CD8-positive, alpha-beta memory T cell (primary cell): Measurements from ENCODE around the gene MAT2A. TPM values are rescaled to one million over a fixed set of nuclear protein-coding genes. Genes with fewer than 3 reads are reported as not detected.
A peak's percentile ranks its signal among the peaks of the same experiment; 100 is the strongest.
"Not testable (repeated sequence)": the region's sequence is repeated elsewhere in the genome, so short reads cannot be mapped to it uniquely, and the experiment has no call there.

ENCODE experiments used
- CTCF ChIA-PET: fragments of 350-600 bp; sonication (Branson Sonifier 250); formaldehyde crosslinking; loops from one replicate; lab custom pipeline; 2021; ENCODE audit warnings: antibody characterized with exemption; lab: Charles Lee
- POLR2A ChIA-PET: fragments of 350-600 bp; sonication (Branson Sonifier 250); formaldehyde crosslinking; loops from one replicate; lab custom pipeline; 2021; ENCODE audit warnings: antibody characterized with exemption; lab: Charles Lee
- DNase-seq, 5 donors: peaks; one replicate each; pipeline versions ENCODE4 v3.0.0 to v3.0.0-alpha.2; 2020 to 2022; ENCODE audit warnings: mixed read lengths in 1 of 5
- H3K27ac ChIP-seq: one replicate; pipeline ENCODE4 v1.7.0; 2013; ENCODE audit warnings: low read depth, mild to moderate bottlenecking, low read length, moderate library complexity
- H3K27me3 ChIP-seq: 2 replicates; pipeline ENCODE4 v1.7.0; 2013; ENCODE audit warnings: low read length, mild to moderate bottlenecking; ENCODE audit not compliant: insufficient read depth, poor library complexity, severe bottlenecking
- H3K36me3 ChIP-seq: 2 replicates; pipeline ENCODE4 v1.7.0; 2013; ENCODE audit warnings: mild to moderate bottlenecking, low read length, moderate library complexity; ENCODE audit not compliant: insufficient read depth
- H3K4me1 ChIP-seq: 2 replicates; pipeline ENCODE4 v1.7.0; 2013; ENCODE audit warnings: mild to moderate bottlenecking, low read length, moderate library complexity; ENCODE audit not compliant: insufficient read depth
- H3K4me3 ChIP-seq: 2 replicates; pipeline ENCODE4 v1.7.0; 2013; ENCODE audit warnings: mild to moderate bottlenecking, low read length
- H3K9me3 ChIP-seq: 2 replicates; pipeline ENCODE4 v1.7.0; 2013; ENCODE audit warnings: mild to moderate bottlenecking, low read length
- H3K27ac Mint-ChIP-seq, 8 donors: one replicate each; pipeline ENCODE4 v1.8.0; 2020 to 2021; ENCODE audit warnings: mixed read lengths in 8 of 8, mild to moderate bottlenecking in 6 of 8, inconsistent platforms in 3 of 8, moderate library complexity in 3 of 8
- H3K27me3 Mint-ChIP-seq, 2 donors: one replicate each; pipeline ENCODE4 v1.8.0; 2020 to 2021; ENCODE audit warnings: mixed read lengths in 2 of 2, mild to moderate bottlenecking in 1 of 2, moderate library complexity in 1 of 2
- H3K36me3 Mint-ChIP-seq, 3 donors: one replicate each; pipeline ENCODE4 v1.8.0; 2020 to 2021; ENCODE audit warnings: mixed read lengths in 3 of 3, inconsistent platforms in 1 of 3, mild to moderate bottlenecking in 1 of 3
- H3K4me1 Mint-ChIP-seq, 3 donors: one replicate each; pipeline ENCODE4 v1.8.0; 2020 to 2021; ENCODE audit warnings: mixed read lengths in 3 of 3, inconsistent platforms in 1 of 3, mild to moderate bottlenecking in 1 of 3
- H3K4me3 Mint-ChIP-seq, 7 donors: one replicate each; pipeline ENCODE4 v1.8.0; 2020 to 2021; ENCODE audit warnings: mixed read lengths in 7 of 7, mild to moderate bottlenecking in 6 of 7, moderate library complexity in 4 of 7, inconsistent platforms in 2 of 7
- H3K9me3 Mint-ChIP-seq, 5 donors: one replicate each; pipeline ENCODE4 v1.8.0; 2020 to 2022; ENCODE audit warnings: mixed read lengths in 5 of 5, mild to moderate bottlenecking in 3 of 5, moderate library complexity in 2 of 5, inconsistent platforms in 1 of 5
- polyA plus RNA-seq: library from polyadenylated mRNA; unstranded; fragments of 300-500 nt; fragmentation: Illumina TruSeq; gene quantifications from one replicate; pipeline ENCODE4 v1.2.3, GENCODE V29; 2021
- total RNA-seq, 2 experiments: library from RNA; stranded (reverse); gene quantifications; one replicate each; pipeline ENCODE4 v1.2.3, GENCODE V29; 2021

MAT2A gene
- total and polyA plus RNA-seq, 3 experiments from 2014 or later = 121 to 376 (median 371) TPM

DNA sequence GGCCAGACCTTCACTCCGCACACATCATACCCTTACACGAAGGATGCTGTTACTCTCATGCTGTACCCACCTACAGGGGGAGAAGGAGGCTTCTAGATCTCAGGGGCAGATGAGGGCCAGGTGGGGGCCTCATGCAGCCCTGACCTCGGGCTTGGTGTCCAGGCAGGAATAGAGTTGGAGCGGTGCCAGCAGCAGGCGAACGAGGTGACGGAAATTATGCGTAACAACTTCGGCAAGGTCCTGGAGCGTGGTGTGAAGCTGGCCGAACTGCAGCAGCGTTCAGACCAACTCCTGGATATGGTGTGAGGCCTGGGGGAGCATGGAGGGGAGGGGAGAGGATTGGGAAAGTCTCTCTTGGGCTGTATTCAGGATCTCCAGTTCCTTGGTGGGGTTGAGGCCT, 52.6 kb downstream of the MAT2A start:
- peak overlapping the region in 2 of 8 donors; percentile 7 to 66 for H3K27ac Mint-ChIP-seq
- no peaks in the 10 kb centered on the region for H3K27me3 Mint-ChIP-seq
- DNase-seq = no peak
- no peaks in the 10 kb centered on the region for H3K27me3 ChIP-seq
- no peaks in the 10 kb centered on the region for H3K9me3 ChIP-seq
- peaks cover 38 to 44% (median 41%) of the 10 kb centered on the region in 3 donors for H3K4me1 Mint-ChIP-seq
- H3K9me3 Mint-ChIP-seq = no peaks in the 10 kb centered on the region
- H3K36me3 Mint-ChIP-seq = peaks cover 0 to 13% (median 0%) of the 10 kb centered on the region in 3 donors
- peaks cover 26% of the 10 kb centered on the region for H3K4me1 ChIP-seq
- peak overlapping the region in 1 of 7 donors; percentile 76 for H3K4me3 Mint-ChIP-seq
- no peak overlapping the region for H3K27ac ChIP-seq
- ChIA-PET CTCF (no interaction called here), POLR2A (no interaction called here)
- H3K4me3 ChIP-seq = no peak overlapping the region
- H3K36me3 ChIP-seq = no peaks in the 10 kb centered on the region

DNA sequence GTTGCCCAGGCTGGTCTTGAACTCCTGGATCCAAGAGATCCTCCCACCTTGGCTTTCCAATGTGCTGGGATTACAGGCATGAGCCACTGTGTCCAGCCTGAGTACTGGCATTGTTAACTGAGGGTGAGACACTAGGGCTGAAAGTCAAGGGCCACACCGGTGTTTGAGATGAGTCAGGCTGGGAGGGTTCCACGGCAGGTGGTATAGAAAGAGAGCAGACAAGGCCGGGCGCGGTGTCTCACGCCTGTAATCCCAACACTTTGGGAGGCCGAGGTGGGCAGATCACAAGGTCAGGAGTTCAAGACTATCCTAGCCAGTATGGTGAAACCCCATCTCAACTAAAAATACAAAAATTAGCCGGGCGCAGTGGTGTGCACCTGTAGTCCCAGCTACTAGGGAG, 53.3 kb downstream of the MAT2A start:
- Mint-ChIP-seq H3K36me3 (peaks cover 0 to 20% (median 0%) of the 10 kb centered on the region in 3 donors), H3K4me1 (peaks cover 44 to 50% (median 47%) of the 10 kb centered on the region in 3 donors), H3K27ac (peak overlapping the region in 3 of 8 donors; percentile 29 to 83 (median 58)), H3K4me3 (peak overlapping the region in 2 of 7 donors; percentile 68 to 76)
- H3K36me3 ChIP-seq, H3K27ac ChIP-seq, H3K27me3 Mint-ChIP-seq, H3K9me3 ChIP-seq, DNase-seq, H3K27me3 ChIP-seq, H3K4me3 ChIP-seq, H3K9me3 Mint-ChIP-seq, POLR2A ChIA-PET: not testable (repeated sequence)
- CTCF ChIA-PET = interaction anchor here (0.6 to 1.2 kb wide), 2 partner anchors 9 to 30 kb away, joined by 3 read pairs; no protein-coding TSS in a partner anchor
- H3K4me1 ChIP-seq = peaks cover 28% of the 10 kb centered on the region

GRCh38 chr2:85593023-85593422, 54.1 kb downstream of the MAT2A start:
- DNase-seq = peak in 1 of 5 donors; percentile 30
- H3K9me3 ChIP-seq = no peaks in the 10 kb centered on the region
- Mint-ChIP-seq H3K9me3 (no peaks in the 10 kb centered on the region), H3K4me1 (peaks cover 40 to 47% (median 42%) of the 10 kb centered on the region in 3 donors), H3K27ac (peak overlapping the region in 4 of 8 donors; percentile 23 to 67 (median 42)), H3K27me3 (no peaks in the 10 kb centered on the region), H3K4me3 (peak overlapping the region in 4 of 7 donors; percentile 8 to 99 (median 45)), H3K36me3 (peaks cover 0 to 25% (median 0%) of the 10 kb centered on the region in 3 donors)
- H3K27ac ChIP-seq = no peak overlapping the region
- peaks cover 22% of the 10 kb centered on the region for H3K4me1 ChIP-seq
- no peaks in the 10 kb centered on the region for H3K27me3 ChIP-seq
- ChIA-PET CTCF (interaction anchor here (1.2 kb wide), 1 partner anchor 9 kb away, joined by 3 read pairs; no protein-coding TSS in a partner anchor), POLR2A (no interaction called here)
- H3K4me3 ChIP-seq = no peak overlapping the region
- H3K36me3 ChIP-seq = peaks cover 10% of the 10 kb centered on the region

Other genes starting within 250 kb of the MAT2A start
- gene TGOLN2, start 211.2 kb upstream of the MAT2A start, total RNA-seq = 10 to 100 TPM; 93.4 to 95.6 TPM
- 55.9 TPM for gene TGOLN2, start 211.2 kb upstream of the MAT2A start, polyA plus RNA-seq
- 10 to 100 TPM; 33.4 to 36.0 TPM for gene RETSAT, start 184.6 kb upstream of the MAT2A start, total RNA-seq
- gene RETSAT, start 184.6 kb upstream of the MAT2A start, polyA plus RNA-seq = 23.7 TPM
- 10 to 100 TPM; 13.6 to 14.4 TPM for gene ELMOD3, start 184.4 kb upstream of the MAT2A start, total RNA-seq
- gene ELMOD3, start 184.4 kb upstream of the MAT2A start, polyA plus RNA-seq = 12.2 TPM
- gene CAPG, start 128.8 kb upstream of the MAT2A start, total RNA-seq = 10 to 100 TPM; 22.3 to 22.8 TPM
- gene CAPG, start 128.8 kb upstream of the MAT2A start, polyA plus RNA-seq = 36.0 TPM
- 1 to 10 TPM in 1 of 2 experiments, under 1 TPM in 1; 0.63 to 1.4 TPM for gene SH2D6, start 120.5 kb upstream of the MAT2A start, total RNA-seq
- not detected for gene SH2D6, start 120.5 kb upstream of the MAT2A start, polyA plus RNA-seq
- 10 to 100 TPM; 22.3 to 23.3 TPM for gene GGCX, start 22.3 kb downstream of the MAT2A start, total RNA-seq
- gene GGCX, start 22.3 kb downstream of the MAT2A start, polyA plus RNA-seq = 15.7 TPM
- 10 to 100 TPM; 94.4 to 95.4 TPM for gene VAMP8, start 38.4 kb downstream of the MAT2A start, total RNA-seq
- 355 TPM for gene VAMP8, start 38.4 kb downstream of the MAT2A start, polyA plus RNA-seq
- gene VAMP5, start 45.3 kb downstream of the MAT2A start, total RNA-seq = 10 to 100 TPM; 26.4 to 28.0 TPM
- 151 TPM for gene VAMP5, start 45.3 kb downstream of the MAT2A start, polyA plus RNA-seq
- 10 to 100 TPM; 88.2 to 95.1 TPM for gene RNF181, start 56.6 kb downstream of the MAT2A start, total RNA-seq
- 181 TPM for gene RNF181, start 56.6 kb downstream of the MAT2A start, polyA plus RNA-seq
- gene TMEM150A, start 63.5 kb downstream of the MAT2A start, total RNA-seq = 1 to 10 TPM; 6.3 to 7.6 TPM
- gene TMEM150A, start 63.5 kb downstream of the MAT2A start, polyA plus RNA-seq = 13.2 TPM
- gene C2orf68, start 72.9 kb downstream of the MAT2A start, total RNA-seq = 10 to 100 TPM; 26.7 to 27.3 TPM
- 17.9 TPM for gene C2orf68, start 72.9 kb downstream of the MAT2A start, polyA plus RNA-seq
- 100 to 1,000 TPM; 105 to 108 TPM for gene USP39, start 77.0 kb downstream of the MAT2A start, total RNA-seq
- gene USP39, start 77.0 kb downstream of the MAT2A start, polyA plus RNA-seq = 66.1 TPM
- not detected for gene SFTPB, start 129.0 kb downstream of the MAT2A start, total RNA-seq
- not detected for gene SFTPB, start 129.0 kb downstream of the MAT2A start, polyA plus RNA-seq
- 1 to 10 TPM; 7.7 to 9.0 TPM for gene GNLY, start 155.2 kb downstream of the MAT2A start, total RNA-seq
- gene GNLY, start 155.2 kb downstream of the MAT2A start, polyA plus RNA-seq = 953 TPM
- gene ATOH8, start 214.8 kb downstream of the MAT2A start, total RNA-seq = not detected
- not detected for gene ATOH8, start 214.8 kb downstream of the MAT2A start, polyA plus RNA-seq